ENCODE results near the gene TMEM150C.

DNA sequence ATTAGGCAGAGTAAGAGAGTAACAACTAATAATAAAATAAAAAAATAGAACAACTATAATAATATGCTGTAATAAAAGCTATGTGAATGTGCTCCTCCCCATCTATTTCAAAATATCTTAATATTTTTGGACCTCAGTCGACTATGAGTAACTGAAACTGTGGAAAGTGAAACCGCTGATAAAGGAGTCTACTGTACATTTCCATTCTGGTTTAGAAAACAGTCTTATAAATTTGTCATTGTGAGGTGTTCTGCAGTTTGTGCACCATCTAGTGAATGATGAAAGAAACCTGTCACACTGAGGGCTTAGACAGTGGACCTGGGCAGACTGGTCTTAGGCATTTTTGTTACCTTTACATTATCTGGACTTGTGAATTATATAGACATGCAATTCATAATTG, 42.0 kb downstream of the TMEM150C start:
- TF ChIP-seq, protein P1, sequence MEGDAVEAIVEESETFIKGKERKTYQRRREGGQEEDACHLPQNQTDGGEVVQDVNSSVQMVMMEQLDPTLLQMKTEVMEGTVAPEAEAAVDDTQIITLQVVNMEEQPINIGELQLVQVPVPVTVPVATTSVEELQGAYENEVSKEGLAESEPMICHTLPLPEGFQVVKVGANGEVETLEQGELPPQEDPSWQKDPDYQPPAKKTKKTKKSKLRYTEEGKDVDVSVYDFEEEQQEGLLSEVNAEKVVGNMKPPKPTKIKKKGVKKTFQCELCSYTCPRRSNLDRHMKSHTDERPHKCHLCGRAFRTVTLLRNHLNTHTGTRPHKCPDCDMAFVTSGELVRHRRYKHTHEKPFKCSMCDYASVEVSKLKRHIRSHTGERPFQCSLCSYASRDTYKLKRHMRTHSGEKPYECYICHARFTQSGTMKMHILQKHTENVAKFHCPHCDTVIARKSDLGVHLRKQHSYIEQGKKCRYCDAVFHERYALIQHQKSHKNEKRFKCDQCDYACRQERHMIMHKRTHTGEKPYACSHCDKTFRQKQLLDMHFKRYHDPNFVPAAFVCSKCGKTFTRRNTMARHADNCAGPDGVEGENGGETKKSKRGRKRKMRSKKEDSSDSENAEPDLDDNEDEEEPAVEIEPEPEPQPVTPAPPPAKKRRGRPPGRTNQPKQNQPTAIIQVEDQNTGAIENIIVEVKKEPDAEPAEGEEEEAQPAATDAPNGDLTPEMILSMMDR (IDR thresholded peaks at IDR 0.05; ENCODE audit: low read depth, low read length), result no peak
- TF ChIP-seq POLR2A (IDR thresholded peaks at IDR 0.05; ENCODE audit: extremely low read depth, insufficient read length) (no peak), MYC (IDR thresholded peaks at IDR 0.05; ENCODE audit: low read depth, low read length) (no peak)
- TF ChIP-seq, protein P2, sequence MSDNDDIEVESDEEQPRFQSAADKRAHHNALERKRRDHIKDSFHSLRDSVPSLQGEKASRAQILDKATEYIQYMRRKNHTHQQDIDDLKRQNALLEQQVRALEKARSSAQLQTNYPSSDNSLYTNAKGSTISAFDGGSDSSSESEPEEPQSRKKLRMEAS (IDR thresholded peaks at IDR 0.05; ENCODE audit: low read depth, low read length), result no peak

Data from NB4 (cell line).